Uterus (tissue), 2 donors: ENCODE results near the gene TPCN1.

Source experiments
- POLR2A ChIP-seq, 2 donors: fragments of 450-650 bp; IDR thresholded peaks; one replicate each; pipeline ENCODE4 v1.6.1; 2016; ENCODE audit warnings: antibody characterized with exemption in 2 of 2, mild to moderate bottlenecking in 1 of 2, moderate library complexity in 1 of 2
- TF ChIP-seq, protein P1 (sequence below), 4 experiments: fragments of 200-600 bp in 2 of 4; fragments of 450-650 bp in 2 of 4; sonication (generic) in 2 of 4; IDR thresholded peaks; one replicate each; pipeline ENCODE4 v1.5.1; 2016 to 2019; ENCODE audit warnings: antibody characterized with exemption in 4 of 4, mild to moderate bottlenecking in 2 of 4, moderate library complexity in 1 of 4

GRCh38 chr12:113228394-113229028 is 7.2 kb downstream of the TPCN1 start:
- TF ChIP-seq, protein P1, sequence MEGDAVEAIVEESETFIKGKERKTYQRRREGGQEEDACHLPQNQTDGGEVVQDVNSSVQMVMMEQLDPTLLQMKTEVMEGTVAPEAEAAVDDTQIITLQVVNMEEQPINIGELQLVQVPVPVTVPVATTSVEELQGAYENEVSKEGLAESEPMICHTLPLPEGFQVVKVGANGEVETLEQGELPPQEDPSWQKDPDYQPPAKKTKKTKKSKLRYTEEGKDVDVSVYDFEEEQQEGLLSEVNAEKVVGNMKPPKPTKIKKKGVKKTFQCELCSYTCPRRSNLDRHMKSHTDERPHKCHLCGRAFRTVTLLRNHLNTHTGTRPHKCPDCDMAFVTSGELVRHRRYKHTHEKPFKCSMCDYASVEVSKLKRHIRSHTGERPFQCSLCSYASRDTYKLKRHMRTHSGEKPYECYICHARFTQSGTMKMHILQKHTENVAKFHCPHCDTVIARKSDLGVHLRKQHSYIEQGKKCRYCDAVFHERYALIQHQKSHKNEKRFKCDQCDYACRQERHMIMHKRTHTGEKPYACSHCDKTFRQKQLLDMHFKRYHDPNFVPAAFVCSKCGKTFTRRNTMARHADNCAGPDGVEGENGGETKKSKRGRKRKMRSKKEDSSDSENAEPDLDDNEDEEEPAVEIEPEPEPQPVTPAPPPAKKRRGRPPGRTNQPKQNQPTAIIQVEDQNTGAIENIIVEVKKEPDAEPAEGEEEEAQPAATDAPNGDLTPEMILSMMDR (IDR thresholded peaks at IDR 0.05), result no peak
- no peak for TF ChIP-seq POLR2A (IDR thresholded peaks at IDR 0.05)
